HG03175 (cell line): Measurements from ENCODE around the gene NFATC4.
"Not testable (repeated sequence)": the region's sequence is repeated elsewhere in the genome, so short reads cannot be mapped to it uniquely, and the experiment has no call there.

Experiments
- ATAC-seq: cut with Tn5 transposase; IDR thresholded peaks from one replicate; pipeline ENCODE4 v1.9.1; 2021; ENCODE audit warnings: mild to moderate bottlenecking, moderate library complexity; ENCODE audit not compliant: unreplicated experiment

The NFATC4 gene

GRCh38 chr14:24367514-24368211 lies at the start of gene NFATC4:
TSS of gene NFATC4 (plus strand) at chr14:24368184. CDS start at chr14:24368341, 157 bp downstream.
- no peak for ATAC-seq

- ATAC-seq: no peak
Measured at GRCh38 chr14:24321212-24321975, 46.6 kb upstream of the NFATC4 start.

DNA sequence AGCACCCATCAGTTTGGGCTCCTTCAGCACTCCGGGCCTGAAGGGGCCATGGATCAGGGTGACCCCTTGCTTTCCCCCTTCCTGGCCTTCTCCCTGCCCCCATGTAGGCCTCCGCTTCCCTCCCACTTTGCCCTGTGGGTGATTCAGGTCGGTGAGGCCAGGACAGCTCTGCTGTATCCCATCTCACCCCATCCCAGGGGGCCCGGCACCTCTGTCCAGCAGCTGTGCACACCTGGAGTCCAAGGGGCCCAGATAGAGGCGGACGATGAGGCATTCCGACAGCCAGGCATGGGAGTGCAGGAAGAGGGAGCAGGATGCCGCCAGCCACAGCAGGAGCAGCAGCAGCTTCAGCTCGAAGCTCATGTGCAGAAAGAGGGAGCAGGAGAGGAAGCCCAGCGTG lies 45.3 kb upstream of the NFATC4 start:
- no peak for ATAC-seq

GRCh38 chr14:24323341-24323740 lies 44.6 kb upstream of the NFATC4 start:
- ATAC-seq: no peak

DNA sequence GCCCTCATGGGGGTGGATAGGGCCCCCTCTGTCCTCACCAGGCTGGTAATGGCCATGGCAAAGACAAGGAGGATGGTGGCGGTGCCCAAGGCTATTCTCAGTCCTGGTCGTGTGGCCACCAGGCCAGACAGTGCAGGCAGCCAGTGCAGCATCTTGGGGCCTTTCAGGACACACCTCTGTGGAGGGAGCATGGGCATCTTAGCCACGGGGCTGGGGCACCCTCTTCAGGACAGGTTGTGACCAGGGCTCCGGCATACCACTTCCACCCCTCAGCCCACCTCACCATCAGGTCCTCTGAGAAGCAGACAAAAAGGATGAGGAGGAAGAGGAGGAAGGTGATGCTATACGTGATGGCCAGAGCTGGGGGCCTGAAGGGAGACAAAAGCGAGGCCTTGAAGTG lies 44.0 kb upstream of the NFATC4 start:
- no peak for ATAC-seq

DNA sequence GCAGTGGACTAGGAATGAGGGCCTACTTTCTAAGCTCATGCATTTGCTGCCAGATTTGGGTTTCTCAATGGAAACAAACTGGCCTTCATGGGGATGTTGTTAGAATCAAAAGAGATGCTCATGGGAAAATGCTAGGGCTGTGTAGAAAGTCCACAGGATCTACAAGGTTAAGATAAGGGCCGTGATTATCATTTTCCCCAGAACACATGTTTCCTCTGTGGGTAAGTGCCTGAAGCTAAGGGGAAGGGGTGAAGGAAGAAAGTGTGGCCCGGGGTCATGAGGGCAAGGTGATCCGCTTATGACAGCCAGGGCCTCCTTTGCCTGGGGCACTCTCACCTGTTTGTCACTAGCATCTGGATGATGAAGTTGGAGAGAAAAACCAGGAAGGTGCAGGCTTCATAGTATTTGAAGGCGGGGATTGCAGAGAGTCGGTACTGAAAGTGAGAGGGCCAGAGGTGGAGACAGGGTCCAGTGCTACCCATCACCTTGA lies 42.9 kb upstream of the NFATC4 start:
- no peak for ATAC-seq

DNA sequence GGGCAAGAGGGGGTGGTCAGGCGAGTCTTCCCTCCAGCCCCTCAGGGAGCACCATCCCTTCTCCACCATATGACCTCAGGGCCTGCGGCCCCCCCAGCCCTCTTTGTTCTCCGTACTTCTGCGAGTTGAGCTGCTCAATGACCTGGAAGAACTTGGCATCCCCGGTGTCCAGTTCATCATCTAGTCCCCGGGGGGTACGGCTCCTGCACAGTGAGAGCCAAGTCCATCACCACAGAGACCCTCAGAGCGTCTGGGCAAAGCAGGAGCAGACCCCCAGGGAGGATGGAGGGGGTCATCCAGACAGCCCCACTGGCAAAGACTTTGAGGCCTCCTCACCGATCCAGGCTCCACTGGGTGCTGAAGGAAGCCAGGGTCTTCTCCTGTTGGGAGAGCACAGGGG lies 42.0 kb upstream of the NFATC4 start:
- ATAC-seq: no peak

- no peak for ATAC-seq
Measured at GRCh38 chr14:24327303-24327702, 40.7 kb upstream of the NFATC4 start.

GRCh38 chr14:24327914-24328313 lies 40.1 kb upstream of the NFATC4 start:
- not testable (repeated sequence) for ATAC-seq

- ATAC-seq: no peak
Measured at GRCh38 chr14:24329073-24329663, 38.8 kb upstream of the NFATC4 start.

DNA sequence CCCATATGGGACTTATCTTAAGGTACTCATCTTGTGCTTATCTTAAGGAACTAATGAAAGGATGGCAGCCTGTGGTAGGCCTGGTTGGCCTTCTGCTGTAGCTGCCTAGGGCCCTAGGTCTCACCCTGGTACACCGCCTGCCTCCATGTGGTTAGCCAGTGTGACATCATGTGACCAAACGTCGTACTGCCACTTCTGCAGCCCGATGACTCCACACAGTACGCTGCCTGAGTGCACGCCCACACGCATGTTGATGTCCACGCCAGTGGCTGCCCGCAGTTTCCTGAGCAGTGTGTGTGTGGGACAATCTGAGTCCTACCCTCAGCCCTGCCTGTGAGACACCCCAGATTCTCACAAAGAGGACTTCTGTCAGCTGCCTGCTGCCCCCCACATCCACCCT lies 38.2 kb upstream of the NFATC4 start:
- no peak for ATAC-seq

- no peak for ATAC-seq
Measured at GRCh38 chr14:24330973-24331674, 36.9 kb upstream of the NFATC4 start.

- no peak for ATAC-seq
Measured at GRCh38 chr14:24331731-24332267, 36.2 kb upstream of the NFATC4 start.

DNA sequence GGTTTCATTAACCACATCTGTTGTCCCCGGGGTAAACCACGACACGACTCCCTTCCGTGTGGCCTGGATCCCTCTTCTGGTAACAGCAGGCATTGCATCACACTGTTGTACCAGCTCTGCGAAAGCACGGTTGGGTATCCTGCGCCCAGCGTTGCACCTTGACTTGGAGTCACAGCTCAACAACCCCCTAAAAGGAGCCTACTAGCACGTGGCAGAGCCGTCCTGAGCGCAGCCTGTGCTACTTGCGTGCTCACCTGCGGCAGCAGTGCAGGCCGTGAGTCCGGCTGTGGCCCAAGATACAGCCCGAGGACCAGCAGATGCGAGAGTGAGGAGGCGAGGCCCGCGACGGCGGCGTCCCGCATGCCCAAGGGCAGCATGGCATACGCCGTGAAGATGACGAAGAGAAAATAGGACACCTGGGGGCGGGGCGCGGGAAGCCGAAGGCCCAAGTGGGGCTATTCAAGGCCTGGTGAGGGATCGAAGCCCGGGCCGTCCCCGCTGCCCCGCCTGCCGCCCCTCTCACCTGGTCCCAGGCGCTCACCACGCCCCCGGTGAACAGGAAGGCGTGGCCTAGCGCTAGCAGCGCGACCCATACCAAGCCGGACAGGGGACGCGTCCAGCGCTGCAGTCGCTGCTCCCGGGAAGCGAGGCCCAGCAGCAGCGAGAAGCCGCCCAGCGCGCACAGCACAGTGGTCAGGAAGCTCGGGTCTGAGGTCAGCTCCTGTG lies 35.6 kb upstream of the NFATC4 start:
- ATAC-seq: peak; percentile 83

DNA sequence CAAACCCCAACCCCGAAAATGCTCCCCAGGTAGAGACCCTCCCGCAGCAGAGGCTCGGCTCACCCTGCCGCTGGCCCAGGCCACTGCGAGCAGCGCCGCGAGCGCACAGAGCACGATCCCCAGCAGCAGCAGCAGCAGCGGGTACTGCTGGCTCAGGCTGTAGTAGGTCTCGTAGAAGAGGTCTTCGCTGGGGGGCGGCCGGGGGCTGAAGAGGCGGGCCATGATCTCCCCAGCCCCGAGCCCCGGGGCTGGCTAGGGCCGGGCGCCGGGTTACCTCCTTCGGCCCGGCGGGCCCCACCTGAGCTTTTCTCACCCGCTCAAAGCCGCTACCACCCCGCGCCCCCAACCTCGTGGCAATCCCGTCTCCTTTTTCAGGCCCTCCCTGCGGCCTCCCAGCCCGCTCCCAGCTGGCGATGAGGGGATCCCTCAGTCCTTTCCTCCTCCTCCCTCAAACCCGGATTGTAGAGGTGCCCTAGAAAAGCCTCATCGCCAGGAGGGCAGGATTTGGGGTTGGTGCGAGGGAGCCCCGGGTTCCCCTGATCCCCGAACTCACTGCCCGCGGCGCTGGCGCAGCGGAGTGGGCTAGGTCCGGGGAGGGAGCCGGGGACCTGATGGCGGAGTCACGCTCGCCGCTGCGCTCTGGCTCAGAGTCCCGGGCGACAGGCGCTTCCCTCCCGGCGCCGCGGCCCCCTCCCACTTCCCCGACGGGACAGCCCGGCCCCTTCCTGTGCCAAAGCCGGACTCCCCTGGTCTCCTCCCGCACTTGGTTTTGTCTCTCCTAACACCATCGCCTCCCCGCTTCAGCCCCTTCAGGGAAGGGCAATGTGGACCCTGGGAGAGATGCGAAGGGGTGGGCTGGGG lies 33.3 kb upstream of the NFATC4 start, which contains the start of gene ADCY4:
ADCY4 (minus strand) TSS at position 641 of the 861 bp plus-strand sequence; CDS start at position 222, 419 bp downstream.
- ATAC-seq: no peak

DNA sequence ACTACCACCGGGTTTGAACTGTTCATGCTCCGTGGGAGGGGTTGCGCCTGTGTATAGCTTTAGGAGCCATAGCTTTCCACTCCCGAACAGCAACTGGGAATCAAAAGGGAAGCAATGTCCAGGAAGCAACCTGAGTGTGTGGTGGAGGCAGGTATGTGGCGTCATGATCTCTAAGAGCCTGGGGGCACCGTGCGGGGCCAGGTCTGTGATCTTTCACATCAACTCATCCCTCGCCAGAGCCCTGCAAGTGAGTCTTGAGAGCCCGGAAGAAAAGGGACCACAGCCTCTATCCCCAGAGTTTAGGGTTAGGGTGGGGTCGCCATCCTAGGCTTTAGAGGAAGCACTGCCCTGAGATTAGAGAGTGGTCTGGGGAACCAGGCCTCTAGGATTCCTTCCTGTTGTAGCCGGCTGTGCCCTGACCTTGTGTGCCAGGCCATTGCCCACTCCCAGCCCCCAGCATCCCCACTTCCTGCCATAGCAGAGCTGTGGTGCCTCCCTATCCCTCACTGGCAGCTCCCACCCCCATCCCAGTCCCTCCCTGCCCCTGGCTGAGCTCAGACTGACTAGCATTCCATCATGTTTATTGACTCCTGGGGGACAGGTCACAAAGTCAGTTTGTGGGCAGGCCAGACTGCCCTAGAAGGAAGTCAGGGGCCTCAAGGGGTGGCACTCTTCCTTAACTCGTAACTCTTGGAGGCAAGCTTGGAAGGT lies 32.4 kb upstream of the NFATC4 start:
- ATAC-seq: no peak

DNA sequence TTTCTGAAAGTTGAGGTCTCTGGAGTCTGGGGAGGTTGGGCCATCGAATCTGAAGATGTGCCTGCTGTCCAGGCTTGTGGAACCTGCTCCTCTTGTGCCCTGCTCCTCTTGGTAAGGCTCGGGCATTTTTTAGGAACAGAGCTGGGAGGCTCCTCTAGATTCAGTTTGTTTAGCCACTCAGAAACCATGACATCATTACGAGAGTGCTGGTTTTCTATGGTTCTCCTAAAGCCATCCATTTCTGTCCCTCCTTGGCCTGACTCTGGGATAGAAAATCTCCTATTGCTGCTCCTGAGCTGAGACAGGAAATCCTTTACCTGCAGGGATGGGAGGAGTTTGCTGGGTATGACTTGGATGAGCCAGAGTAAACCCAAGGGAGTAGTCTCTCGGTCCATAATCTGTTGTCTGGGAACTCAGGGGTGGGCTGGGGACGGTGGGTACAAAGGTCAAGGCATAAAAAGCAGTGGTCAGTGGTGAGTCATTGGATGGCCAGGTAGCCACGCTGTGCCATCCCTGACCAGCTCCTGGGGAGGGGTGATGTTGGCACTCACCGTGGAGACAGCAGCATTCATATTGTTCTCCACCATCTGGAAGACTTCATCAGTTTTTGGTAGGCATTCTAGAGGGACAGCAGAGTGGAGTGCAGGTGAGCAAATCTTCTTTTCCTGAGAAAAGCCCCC lies 30.7 kb upstream of the NFATC4 start:
- ATAC-seq: no peak

DNA sequence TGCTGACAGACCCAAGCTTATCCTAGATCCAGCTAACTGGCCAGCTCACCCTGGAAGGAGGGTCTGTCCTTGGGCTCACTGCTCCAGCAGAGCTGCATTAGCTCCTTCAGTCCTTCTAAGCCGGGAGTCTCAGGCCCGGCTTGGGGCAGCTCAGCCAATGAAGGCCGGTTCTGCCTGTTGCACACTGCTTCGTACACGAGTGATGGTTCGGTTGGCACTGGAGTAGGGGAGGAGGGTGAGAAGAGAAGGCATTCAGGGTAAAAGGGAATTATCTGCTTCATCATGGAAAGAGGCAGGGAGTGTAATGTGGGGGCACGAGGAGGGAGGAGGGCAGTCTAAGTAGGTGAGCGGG lies 30.2 kb upstream of the NFATC4 start:
- ATAC-seq: no peak
